Adrenal gland (tissue), 12 donors: ENCODE data around the gene CORO6. TPM values are rescaled to one million over a fixed set of nuclear protein-coding genes. Genes with fewer than 3 reads are reported as not detected.

ENCODE experiments used
- DNase-seq, 7 donors: peaks; one replicate each; pipeline ENCODE4 v3.0.0-alpha.2; 2019 to 2020
- H3K27ac ChIP-seq, 5 donors: fragments of 200-600 bp; sonication (generic) in 4 of 5; 1 replicate in 3 of 5; 2 replicates in 2 of 5; pipeline versions ENCODE4 v1.5.1 to v1.8.0; 2016 to 2020; ENCODE audit warnings: mild to moderate bottlenecking in 1 of 5
- H3K27me3 ChIP-seq: fragments of 200-600 bp; 2 replicates; pipeline ENCODE4 v1.8.0; 2021
- H3K36me3 ChIP-seq, 2 donors: fragments of 200-600 bp; replicated peaks in 1 of 2; 1 replicate in 1 of 2; 2 replicates in 1 of 2; pipeline versions ENCODE4 v1.5.1 to v1.8.0; 2018 to 2022
- H3K4me1 ChIP-seq, 2 donors: fragments of 200-600 bp; replicated peaks in 1 of 2; 1 replicate in 1 of 2; 2 replicates in 1 of 2; pipeline versions ENCODE4 v1.5.1 to v1.8.0; 2018 to 2021
- H3K4me3 ChIP-seq, 4 donors: fragments of 200-600 bp; sonication (generic) in 3 of 4; one replicate each; pipeline ENCODE4 v1.5.1; 2016 to 2018
- H3K9me3 ChIP-seq, 3 donors: fragments of 200-600 bp; sonication (generic) in 1 of 3; replicated peaks in 1 of 3; 1 replicate in 2 of 3; 2 replicates in 1 of 3; pipeline versions ENCODE4 v1.5.1 to v1.8.0; 2016 to 2021
- POLR2A ChIP-seq, 2 donors: fragments of 450-650 bp; IDR thresholded peaks; one replicate each; pipeline ENCODE4 v1.6.1; 2017; ENCODE audit warnings: antibody characterized with exemption in 2 of 2, mild to moderate bottlenecking in 2 of 2, moderate library complexity in 1 of 2
- WGBS, 4 donors: extraction: QIAGEN DNeasy Blood & Tissue Kit in 2 of 4; methylation state at CpG; one replicate each; pipeline versions ENCODE4 v1.1.5 to v1.1.7; 2013 to 2017; 5-methylcytosine and 5-hydroxymethylcytosine counted together
- intact Hi-C, 2 donors: fragments of 100-400 bp; cut with DNase I; formaldehyde crosslinking; loops; one replicate each; pipeline versions ENCODE4 v1.14.1 to v1.15.0; 2022 to 2023
- polyA plus RNA-seq, 3 donors: library from polyadenylated mRNA; stranded (reverse); fragments of 200-250 nt in 2 of 3; fragments of 350-450 nt in 1 of 3; fragmentation: Illumina TruSeq in 1 of 3; extraction: RNeasy Lipid Tissue Mini Kit (QIAGEN cat#74804) in 1 of 3; gene quantifications; one replicate each; pipeline ENCODE4 v1.2.3, GENCODE V29; 2013 to 2014
- small RNA-seq, 2 donors: library from RNA; depleted of rRNA; stranded (forward); fragments of <200 nt; gene quantifications; one replicate each; pipeline ENCODE3, GENCODE V24; 2016
- total RNA-seq, 9 donors: library from RNA; depleted of rRNA in 4 of 9; stranded (reverse); fragments of >200 nt in 4 of 9; fragments of 120-200 nt in 1 of 9; fragmentation: NEBNext Ultra II Directional in 1 of 9; extraction: Animal tissue kit (Norgen Biotek cat#: 25700) in 1 of 9; gene quantifications; one replicate each; pipeline versions ENCODE4 v1.1.0 to v1.2.4, GENCODE V29; 2013 to 2023
- TF ChIP-seq, protein P1 (sequence below), 6 experiments: fragments of 450-650 bp in 4 of 6; fragments of 200-600 bp in 2 of 6; sonication (generic) in 1 of 6; IDR thresholded peaks; 1 replicate in 5 of 6; 2 replicates in 1 of 6; pipeline versions ENCODE4 v1.5.1 to v1.8.0; 2016 to 2021; ENCODE audit warnings: antibody characterized with exemption in 6 of 6, mild to moderate bottlenecking in 2 of 6, moderate library complexity in 1 of 6
- donor health status: healthy with polysubstance abuse.
- donor health status: Bipolar disorder and iron deficiency.
- donor health status: DM: yes; HTN: yes; CAD: no.
- donor health status: DM: no; HTN: no; CAD: no.
- donor health status: DM: no; HTN: no; CAD: no.
- donor health status: DM: yes; HTN: yes; CAD: no.

Gene CORO6
- total and polyA plus RNA-seq, 12 donors = 0.44 to 34.0 (median 5.6) TPM

DNA sequence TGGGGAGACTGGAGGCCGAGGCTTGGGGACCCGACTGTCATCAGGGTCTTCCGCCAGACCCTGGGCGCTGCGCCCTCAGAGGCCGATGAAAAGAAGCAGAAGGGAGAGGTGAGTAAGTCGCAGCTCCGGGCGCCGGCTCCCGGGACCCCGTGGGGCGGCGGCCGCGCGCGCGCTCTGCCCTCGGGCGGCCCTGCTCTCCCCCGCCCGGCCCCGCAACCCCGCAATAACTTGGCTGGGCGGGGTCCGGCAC, 55.5 kb downstream of the CORO6 start:
- no peaks in the 10 kb centered on the region for H3K36me3 ChIP-seq
- 0 to 1% (median 0%) methylated on average over 1 to 27 of the region's 27 CpGs; no CpG with 5 or more reads in 1 of the 4 donors for WGBS, 4 donors
- no peaks in the 10 kb centered on the region for H3K9me3 ChIP-seq
- no peak for DNase-seq
- peak overlapping the region in 4 of 5 donors; percentile 62 to 94 (median 80) for H3K27ac ChIP-seq
- H3K4me3 ChIP-seq = peak overlapping the region in 3 of 4 donors; percentile 29 to 63 (median 33)
- intact Hi-C loops = no loop called here
- H3K4me1 ChIP-seq = peaks cover 27 to 36% of the 10 kb centered on the region in 2 donors
- H3K27me3 ChIP-seq = no peaks in the 10 kb centered on the region
- peak in 1 of 2 donors; percentile 9 for TF ChIP-seq POLR2A (IDR thresholded peaks at IDR 0.05)
- TF ChIP-seq, protein P1, sequence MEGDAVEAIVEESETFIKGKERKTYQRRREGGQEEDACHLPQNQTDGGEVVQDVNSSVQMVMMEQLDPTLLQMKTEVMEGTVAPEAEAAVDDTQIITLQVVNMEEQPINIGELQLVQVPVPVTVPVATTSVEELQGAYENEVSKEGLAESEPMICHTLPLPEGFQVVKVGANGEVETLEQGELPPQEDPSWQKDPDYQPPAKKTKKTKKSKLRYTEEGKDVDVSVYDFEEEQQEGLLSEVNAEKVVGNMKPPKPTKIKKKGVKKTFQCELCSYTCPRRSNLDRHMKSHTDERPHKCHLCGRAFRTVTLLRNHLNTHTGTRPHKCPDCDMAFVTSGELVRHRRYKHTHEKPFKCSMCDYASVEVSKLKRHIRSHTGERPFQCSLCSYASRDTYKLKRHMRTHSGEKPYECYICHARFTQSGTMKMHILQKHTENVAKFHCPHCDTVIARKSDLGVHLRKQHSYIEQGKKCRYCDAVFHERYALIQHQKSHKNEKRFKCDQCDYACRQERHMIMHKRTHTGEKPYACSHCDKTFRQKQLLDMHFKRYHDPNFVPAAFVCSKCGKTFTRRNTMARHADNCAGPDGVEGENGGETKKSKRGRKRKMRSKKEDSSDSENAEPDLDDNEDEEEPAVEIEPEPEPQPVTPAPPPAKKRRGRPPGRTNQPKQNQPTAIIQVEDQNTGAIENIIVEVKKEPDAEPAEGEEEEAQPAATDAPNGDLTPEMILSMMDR (IDR thresholded peaks at IDR 0.05) = no peak

DNA sequence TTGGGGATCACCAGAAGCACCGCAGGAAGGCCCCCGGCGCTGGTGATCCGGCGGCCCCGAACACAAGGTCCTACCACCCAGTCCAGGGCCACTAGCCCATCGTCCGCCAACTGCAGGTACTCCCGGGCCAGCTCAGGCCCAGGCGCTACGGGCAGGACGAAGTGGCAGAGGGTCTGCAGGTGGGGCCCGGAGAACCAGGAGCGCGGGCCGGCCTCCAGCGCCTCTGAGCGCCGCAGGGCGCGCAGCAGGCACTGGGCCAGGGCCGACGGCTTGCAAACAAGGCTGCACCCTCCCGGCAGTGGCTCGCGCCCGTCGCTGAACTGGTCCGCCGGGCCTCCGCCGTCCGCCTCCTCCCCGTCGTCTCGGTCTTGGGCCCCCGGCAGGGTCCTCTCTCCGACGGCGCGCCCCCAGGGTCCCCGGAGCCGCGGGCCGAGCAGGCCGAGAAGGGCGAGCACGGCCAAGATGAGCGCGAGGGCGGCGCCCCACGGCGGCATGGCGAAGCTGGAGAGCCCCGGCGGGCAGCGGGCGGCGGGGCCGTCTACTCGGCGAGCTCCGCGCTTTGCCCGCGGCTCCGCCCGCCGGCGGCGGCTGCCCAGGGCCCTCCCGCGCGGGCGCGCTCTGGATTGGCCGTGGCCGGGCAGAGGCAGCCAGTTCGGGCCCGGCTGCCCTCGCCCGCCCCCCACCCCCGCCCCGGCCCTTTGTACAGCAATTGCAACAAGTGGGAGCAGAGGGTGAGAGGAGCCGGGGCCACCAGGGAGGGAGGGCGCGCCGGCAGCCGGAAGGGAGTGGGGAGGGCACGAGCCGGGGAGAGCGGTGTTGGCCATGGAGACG, 56.0 kb downstream of the CORO6 start, which contains the start of gene ABHD15:
ABHD15 (minus strand) TSS at position 565 of the 831 bp plus-strand sequence; CDS start at position 494, 71 bp downstream.
- DNase-seq = peak; percentile 53 to 72 (median 65)
- intact Hi-C loops = no loop called here
- 0 to 2% (median 1%) methylated on average over 2 to 94 of the region's 94 CpGs for WGBS, 4 donors
- TF ChIP-seq, protein P1 (IDR thresholded peaks at IDR 0.05) = peak in 1 of 6 experiments; percentile 1
- TF ChIP-seq POLR2A (IDR thresholded peaks at IDR 0.05) = peak; percentile 31 to 36
- H3K9me3 ChIP-seq = no peaks in the 10 kb centered on the region
- peak within 1 kb of the TSS; percentile 9 to 63 (median 31) for H3K4me3 ChIP-seq
- H3K36me3 ChIP-seq = no peaks in the 10 kb centered on the region
- peaks cover 23 to 34% of the 10 kb centered on the region in 2 donors for H3K4me1 ChIP-seq
- H3K27ac ChIP-seq = peak within 1 kb of the TSS; percentile 30 to 94 (median 77)
- H3K27me3 ChIP-seq = no peaks in the 10 kb centered on the region

DNA sequence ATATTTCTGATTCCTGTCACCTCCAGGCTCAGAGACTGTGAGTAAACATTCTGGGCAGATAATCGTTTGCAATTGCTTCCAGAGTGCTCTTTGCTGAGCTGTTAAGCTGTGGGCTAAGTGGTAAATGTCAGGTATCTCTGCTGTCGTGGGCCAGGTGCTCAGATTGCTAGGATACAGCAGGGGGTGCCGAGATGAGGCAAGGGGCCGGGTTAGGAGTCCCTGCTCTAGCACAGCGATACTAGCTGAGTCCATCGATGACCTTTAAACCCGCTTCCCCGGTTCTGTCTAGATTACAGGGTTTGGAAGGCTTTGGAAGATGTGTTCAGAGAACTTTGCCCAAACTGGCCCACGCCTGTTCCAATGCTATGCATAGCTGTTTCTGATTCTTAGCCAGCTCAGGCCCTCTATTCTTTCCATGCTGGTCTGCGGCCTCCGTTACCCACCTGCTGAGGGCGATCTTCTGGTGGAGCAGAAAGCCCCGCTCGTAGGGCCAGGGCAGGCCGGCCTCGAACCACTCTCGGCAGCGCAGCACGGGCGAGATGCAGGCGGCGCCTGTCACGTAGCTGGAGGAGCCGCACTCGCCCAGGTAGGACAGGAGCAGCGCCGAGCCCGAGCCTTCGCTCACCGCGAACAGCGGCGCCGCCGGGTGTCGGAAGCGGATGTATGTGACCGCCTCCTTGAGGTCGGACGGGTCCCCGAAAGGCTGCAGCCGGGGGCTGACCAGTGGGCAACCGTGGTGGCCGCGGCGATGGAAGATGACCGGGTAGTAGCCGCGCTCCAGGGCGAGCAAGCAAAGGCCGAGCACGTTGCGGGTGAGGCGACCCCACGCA, 56.9 kb downstream of the CORO6 start:
- H3K4me1 ChIP-seq = peaks cover 26 to 39% of the 10 kb centered on the region in 2 donors
- 34 to 65% (median 37%) methylated on average over 2 to 55 of the region's 55 CpGs for WGBS, 4 donors
- TF ChIP-seq POLR2A (IDR thresholded peaks at IDR 0.05) = no peak
- TF ChIP-seq, protein P1 (IDR thresholded peaks at IDR 0.05) = no peak
- peak overlapping the region in 2 of 5 donors; percentile 83 to 94 for H3K27ac ChIP-seq
- intact Hi-C loops = no loop called here
- no peaks in the 10 kb centered on the region for H3K9me3 ChIP-seq
- no peaks in the 10 kb centered on the region for H3K36me3 ChIP-seq
- peak in 4 of 7 donors; percentile 12 to 56 (median 36) for DNase-seq
- H3K4me3 ChIP-seq = peak overlapping the region in 2 of 4 donors; percentile 7 to 63
- no peaks in the 10 kb centered on the region for H3K27me3 ChIP-seq

Small RNA genes within 50 kb of the gene (small RNA-seq; reads per million reads assigned to genes)
- gene RNU6-920P = 0 reads per million in 2 donors

Other genes starting within 250 kb of the CORO6 start
- gene TAOK1, start 232.5 kb downstream of the CORO6 start, total RNA-seq = 10 to 100 TPM; 31.5 to 66.3 (median 51.6) TPM
- gene TAOK1, start 232.5 kb downstream of the CORO6 start, polyA plus RNA-seq = 10 to 100 TPM in 1 of 3 donors, 1 to 10 TPM in 2; 6.4 to 25.9 (median 9.7) TPM
- 10 to 100 TPM in 1 of 9 donors, 1 to 10 TPM in 8; 4.7 to 11.1 (median 7.0) TPM for gene ABHD15, start 55.9 kb downstream of the CORO6 start, total RNA-seq
- 1 to 10 TPM; 2.9 to 4.1 (median 3.0) TPM for gene ABHD15, start 55.9 kb downstream of the CORO6 start, polyA plus RNA-seq
- 10 to 100 TPM; 22.0 to 70.5 (median 37.0) TPM for gene TP53I13, start 54.2 kb downstream of the CORO6 start, total RNA-seq
- gene TP53I13, start 54.2 kb downstream of the CORO6 start, polyA plus RNA-seq = 100 to 1,000 TPM in 2 of 3 donors, 1 to 10 TPM in 1; 4.2 to 163 (median 135) TPM
- gene GIT1, start 33.3 kb downstream of the CORO6 start, total RNA-seq = 10 to 100 TPM; 16.2 to 36.6 (median 31.4) TPM
- gene GIT1, start 33.3 kb downstream of the CORO6 start, polyA plus RNA-seq = 10 to 100 TPM; 13.7 to 51.6 (median 33.4) TPM
- 10 to 100 TPM in 1 of 9 donors, 1 to 10 TPM in 8; 2.5 to 11.7 (median 4.6) TPM for gene ANKRD13B, start 29.8 kb downstream of the CORO6 start, total RNA-seq
- gene ANKRD13B, start 29.8 kb downstream of the CORO6 start, polyA plus RNA-seq = 10 to 100 TPM in 1 of 3 donors, 1 to 10 TPM in 2; 1.0 to 23.8 (median 7.2) TPM